ENCODE measurements around the gene EGR2.

- TF ChIP-seq CTCF (IDR thresholded peaks at IDR 0.05) (no peak), POLR2AphosphoS5 (IDR thresholded peaks at IDR 0.05; ENCODE audit: low read depth, low read length) (no peak), SIN3A (IDR thresholded peaks at IDR 0.05; ENCODE audit: borderline replicate concordance, insufficient read depth, low read depth, low read length) (no peak), TCF7L2 (IDR thresholded peaks at IDR 0.05; ENCODE audit: low read depth, low read length) (no peak)
- TF ChIP-seq, protein P1, sequence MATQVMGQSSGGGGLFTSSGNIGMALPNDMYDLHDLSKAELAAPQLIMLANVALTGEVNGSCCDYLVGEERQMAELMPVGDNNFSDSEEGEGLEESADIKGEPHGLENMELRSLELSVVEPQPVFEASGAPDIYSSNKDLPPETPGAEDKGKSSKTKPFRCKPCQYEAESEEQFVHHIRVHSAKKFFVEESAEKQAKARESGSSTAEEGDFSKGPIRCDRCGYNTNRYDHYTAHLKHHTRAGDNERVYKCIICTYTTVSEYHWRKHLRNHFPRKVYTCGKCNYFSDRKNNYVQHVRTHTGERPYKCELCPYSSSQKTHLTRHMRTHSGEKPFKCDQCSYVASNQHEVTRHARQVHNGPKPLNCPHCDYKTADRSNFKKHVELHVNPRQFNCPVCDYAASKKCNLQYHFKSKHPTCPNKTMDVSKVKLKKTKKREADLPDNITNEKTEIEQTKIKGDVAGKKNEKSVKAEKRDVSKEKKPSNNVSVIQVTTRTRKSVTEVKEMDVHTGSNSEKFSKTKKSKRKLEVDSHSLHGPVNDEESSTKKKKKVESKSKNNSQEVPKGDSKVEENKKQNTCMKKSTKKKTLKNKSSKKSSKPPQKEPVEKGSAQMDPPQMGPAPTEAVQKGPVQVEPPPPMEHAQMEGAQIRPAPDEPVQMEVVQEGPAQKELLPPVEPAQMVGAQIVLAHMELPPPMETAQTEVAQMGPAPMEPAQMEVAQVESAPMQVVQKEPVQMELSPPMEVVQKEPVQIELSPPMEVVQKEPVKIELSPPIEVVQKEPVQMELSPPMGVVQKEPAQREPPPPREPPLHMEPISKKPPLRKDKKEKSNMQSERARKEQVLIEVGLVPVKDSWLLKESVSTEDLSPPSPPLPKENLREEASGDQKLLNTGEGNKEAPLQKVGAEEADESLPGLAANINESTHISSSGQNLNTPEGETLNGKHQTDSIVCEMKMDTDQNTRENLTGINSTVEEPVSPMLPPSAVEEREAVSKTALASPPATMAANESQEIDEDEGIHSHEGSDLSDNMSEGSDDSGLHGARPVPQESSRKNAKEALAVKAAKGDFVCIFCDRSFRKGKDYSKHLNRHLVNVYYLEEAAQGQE (IDR thresholded peaks at IDR 0.05; ENCODE audit: insufficient read depth in 1 of 2, low read depth in 2 of 2, low read length in 1 of 2): no peak
These were observed 26.8 kb upstream of the EGR2 start for GRCh38 chr10:62842983-62843382.

All from Panc1 (cell line).